MM.1S (cell line): ENCODE results near the gene EXOC2.

Experiments used
- DNase-seq: peaks from one replicate; pipeline ENCODE4 v3.0.0-alpha.2; 2015
- H2AFZ ChIP-seq: fragments of 300-600 bp; sonication (generic); 2 replicates; pipeline ENCODE4 v1.6.0; 2016; ENCODE audit warnings: antibody characterized with exemption, low read length
- H3F3A ChIP-seq: fragments of 300-600 bp; sonication (generic); 2 replicates; pipeline ENCODE4 v1.6.1; 2016; ENCODE audit warnings: mild to moderate bottlenecking, antibody characterized with exemption, low read length, moderate library complexity, mixed read lengths; ENCODE audit not compliant: insufficient read depth
- H3K27ac ChIP-seq: fragments of 300-600 bp; sonication (generic); 2 replicates; pipeline ENCODE4 v1.5.1; 2016; ENCODE audit warnings: mild to moderate bottlenecking, low read length
- H3K27me3 ChIP-seq: fragments of 300-600 bp; sonication (generic); replicated peaks from 2 replicates; pipeline ENCODE4 v1.6.0; 2016; ENCODE audit warnings: low read length; ENCODE audit not compliant: insufficient read depth
- H3K36me3 ChIP-seq: fragments of 300-600 bp; sonication (generic); replicated peaks from 2 replicates; pipeline ENCODE4 v1.6.1; 2016; ENCODE audit warnings: mild to moderate bottlenecking, low read length, mixed read lengths; ENCODE audit not compliant: insufficient read depth
- H3K4me1 ChIP-seq: fragments of 300-600 bp; sonication (generic); 2 replicates; pipeline ENCODE4 v1.6.1; 2016; ENCODE audit warnings: low read length, mixed read lengths
- H3K4me2 ChIP-seq: fragments of 300-600 bp; sonication (generic); 2 replicates; pipeline ENCODE4 v1.6.0; 2016; ENCODE audit warnings: low read depth, low read length
- H3K4me3 ChIP-seq: fragments of 300-600 bp; sonication (generic); 2 replicates; pipeline ENCODE4 v1.5.1; 2016; ENCODE audit warnings: low read length, mixed read lengths
- H3K79me2 ChIP-seq: fragments of 300-600 bp; sonication (generic); 2 replicates; pipeline ENCODE4 v1.6.1; 2016; ENCODE audit warnings: mixed run types, low read length, mixed read lengths
- H3K9ac ChIP-seq: fragments of 300-600 bp; sonication (generic); 2 replicates; pipeline ENCODE4 v1.6.1; 2016; ENCODE audit warnings: low read length, mixed read lengths
- H3K9me2 ChIP-seq: fragments of 300-600 bp; sonication (generic); replicated peaks from 2 replicates; pipeline ENCODE4 v1.6.1; 2016; ENCODE audit warnings: mild to moderate bottlenecking, low read length, mixed read lengths; ENCODE audit not compliant: insufficient read depth
- H3K9me3 ChIP-seq: fragments of 300-600 bp; sonication (generic); replicated peaks from 2 replicates; pipeline ENCODE4 v1.6.1; 2016; ENCODE audit warnings: mild to moderate bottlenecking, low read length, mixed read lengths; ENCODE audit not compliant: insufficient read depth
- H4K20me1 ChIP-seq: fragments of 300-600 bp; sonication (generic); 2 replicates; pipeline ENCODE4 v1.6.1; 2016; ENCODE audit warnings: mild to moderate bottlenecking, low read length, moderate library complexity, mixed read lengths; ENCODE audit not compliant: insufficient read depth
- EZH2 ChIP-seq: fragments of 300-600 bp; sonication (generic); optimal IDR thresholded peaks from 2 replicates; pipeline ENCODE3; 2017; ENCODE audit warnings: low read depth, mild to moderate bottlenecking, antibody characterized with exemption, low read length, mixed read lengths
- EZH2phosphoT487 ChIP-seq: fragments of 300-600 bp; sonication (generic); IDR thresholded peaks from 2 replicates; pipeline ENCODE4 v1.6.1; 2018; ENCODE audit warnings: antibody characterized with exemption, low read length
- TF ChIP-seq, protein P1 (sequence below): fragments of 300-600 bp; sonication (generic); IDR thresholded peaks from 2 replicates; pipeline ENCODE4 v1.5.1; 2016; ENCODE audit warnings: antibody characterized with exemption, low read length, mixed read lengths

EXOC2 gene

GRCh38 chr6:733431-734219 lies 40.7 kb upstream of the EXOC2 start:
- H3K9me2 ChIP-seq: no peaks in the 10 kb centered on the region
- no peaks in the 10 kb centered on the region for H3K79me2 ChIP-seq
- no peaks in the 10 kb centered on the region for H3F3A ChIP-seq
- no peak for DNase-seq
- TF ChIP-seq EZH2phosphoT487 (no peak), EZH2 (no peak)
- TF ChIP-seq, protein P1, sequence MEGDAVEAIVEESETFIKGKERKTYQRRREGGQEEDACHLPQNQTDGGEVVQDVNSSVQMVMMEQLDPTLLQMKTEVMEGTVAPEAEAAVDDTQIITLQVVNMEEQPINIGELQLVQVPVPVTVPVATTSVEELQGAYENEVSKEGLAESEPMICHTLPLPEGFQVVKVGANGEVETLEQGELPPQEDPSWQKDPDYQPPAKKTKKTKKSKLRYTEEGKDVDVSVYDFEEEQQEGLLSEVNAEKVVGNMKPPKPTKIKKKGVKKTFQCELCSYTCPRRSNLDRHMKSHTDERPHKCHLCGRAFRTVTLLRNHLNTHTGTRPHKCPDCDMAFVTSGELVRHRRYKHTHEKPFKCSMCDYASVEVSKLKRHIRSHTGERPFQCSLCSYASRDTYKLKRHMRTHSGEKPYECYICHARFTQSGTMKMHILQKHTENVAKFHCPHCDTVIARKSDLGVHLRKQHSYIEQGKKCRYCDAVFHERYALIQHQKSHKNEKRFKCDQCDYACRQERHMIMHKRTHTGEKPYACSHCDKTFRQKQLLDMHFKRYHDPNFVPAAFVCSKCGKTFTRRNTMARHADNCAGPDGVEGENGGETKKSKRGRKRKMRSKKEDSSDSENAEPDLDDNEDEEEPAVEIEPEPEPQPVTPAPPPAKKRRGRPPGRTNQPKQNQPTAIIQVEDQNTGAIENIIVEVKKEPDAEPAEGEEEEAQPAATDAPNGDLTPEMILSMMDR: no peak
- no peaks in the 10 kb centered on the region for H3K4me1 ChIP-seq
- no peak overlapping the region for H3K27ac ChIP-seq
- H3K4me2 ChIP-seq: no peak overlapping the region
- no peaks in the 10 kb centered on the region for H3K27me3 ChIP-seq
- no peaks in the 10 kb centered on the region for H3K36me3 ChIP-seq
- H3K4me3 ChIP-seq: no peak overlapping the region
- no peaks in the 10 kb centered on the region for H4K20me1 ChIP-seq
- H2AFZ ChIP-seq: no peak overlapping the region
- no peaks in the 10 kb centered on the region for H3K9me3 ChIP-seq
- H3K9ac ChIP-seq: no peak overlapping the region

DNA sequence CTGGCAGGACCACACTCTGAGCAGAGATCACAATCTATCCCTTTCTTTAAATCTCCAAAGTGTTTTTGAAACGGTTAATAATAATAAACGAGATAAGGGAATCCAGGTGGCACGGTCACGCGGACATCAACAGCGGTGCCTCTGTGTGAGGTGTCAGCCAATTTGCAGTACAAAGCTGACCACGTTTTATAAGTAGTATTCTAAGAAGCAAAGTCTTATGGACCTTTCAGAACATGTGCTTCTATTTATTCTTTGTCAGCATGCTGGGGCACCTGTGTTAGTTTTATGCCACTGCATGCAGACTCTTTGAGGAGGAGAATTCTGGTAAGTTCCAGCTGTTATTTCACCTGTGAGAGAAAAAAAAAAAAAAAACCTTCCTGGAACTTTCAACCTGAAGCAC lies 39.0 kb upstream of the EXOC2 start:
- H3K27ac ChIP-seq: no peak overlapping the region
- H3K79me2 ChIP-seq: no peaks in the 10 kb centered on the region
- H3K4me2 ChIP-seq: no peak overlapping the region
- no peaks in the 10 kb centered on the region for H3K36me3 ChIP-seq
- H3K4me1 ChIP-seq: no peaks in the 10 kb centered on the region
- H2AFZ ChIP-seq: no peak overlapping the region
- H3K9me3 ChIP-seq: no peaks in the 10 kb centered on the region
- no peak overlapping the region for H3K9ac ChIP-seq
- no peaks in the 10 kb centered on the region for H3K9me2 ChIP-seq
- TF ChIP-seq EZH2: no peak
- TF ChIP-seq, protein P1: no peak
- TF ChIP-seq EZH2phosphoT487: no peak
- DNase-seq: no peak
- no peaks in the 10 kb centered on the region for H4K20me1 ChIP-seq
- no peaks in the 10 kb centered on the region for H3K27me3 ChIP-seq
- no peak overlapping the region for H3K4me3 ChIP-seq
- no peaks in the 10 kb centered on the region for H3F3A ChIP-seq

- Histone ChIP-seq H3K27me3 (0 out of 2 replicates have a peak, but pooled peaks cover 3% of the 10 kb centered on the region), H2AFZ (no peak overlapping the region), H3K9me3 (no peaks in the 10 kb centered on the region), H3K9ac (no peak overlapping the region), H3K27ac (no peak overlapping the region), H4K20me1 (no peaks in the 10 kb centered on the region), H3K9me2 (no peaks in the 10 kb centered on the region), H3K4me2 (no peak overlapping the region), H3K36me3 (no peaks in the 10 kb centered on the region), H3K79me2 (no peaks in the 10 kb centered on the region), H3K4me1 (no peaks in the 10 kb centered on the region), H3K4me3 (no peak overlapping the region), H3F3A (no peaks in the 10 kb centered on the region)
- DNase-seq: no peak
- TF ChIP-seq, protein P1: no peak
- TF ChIP-seq EZH2: no peak
- TF ChIP-seq EZH2phosphoT487: no peak
Observed at GRCh38 chr6:729606-730320, 36.8 kb upstream of the EXOC2 start.
